ENCODE data around the gene GRIA2.

Gene GRIA2

GRCh38 chr4:157226601-157227000, 6.1 kb downstream of the GRIA2 start:
- Histone ChIP-seq H3K9ac (ENCODE audit: low read length) (no peak overlapping the region), H3F3A (ENCODE audit: insufficient read depth, low read length) (no peaks in the 10 kb centered on the region), H2AFZ (ENCODE audit: low read length) (no peak overlapping the region), H3K36me3 (ENCODE audit: insufficient read depth, low read length) (no peaks in the 10 kb centered on the region), H3K9me3 (ENCODE audit: low read length) (no peaks in the 10 kb centered on the region), H3K4me3 (ENCODE audit: low read depth, low read length, poor library complexity, severe bottlenecking) (no peak overlapping the region), H3K79me2 (ENCODE audit: insufficient read depth, low read length) (no peaks in the 10 kb centered on the region), H3K27me3 (ENCODE audit: insufficient read depth, low read length) (no peaks in the 10 kb centered on the region), H4K20me1 (ENCODE audit: insufficient read depth, low read length) (no peaks in the 10 kb centered on the region), H3K4me2 (ENCODE audit: low read length) (no peak overlapping the region), H3K4me1 (ENCODE audit: insufficient read depth, low read length, severe bottlenecking) (no peaks in the 10 kb centered on the region), H3K9me2 (ENCODE audit: low read depth, low read length) (no peaks in the 10 kb centered on the region), H3K27ac (ENCODE audit: low read depth, low read length, poor library complexity, severe bottlenecking) (no peak overlapping the region)
- TF ChIP-seq EZH2 (IDR thresholded peaks at IDR 0.05; ENCODE audit: borderline replicate concordance, low read length) (no peak), CTCF (IDR thresholded peaks at IDR 0.05; ENCODE audit: low read length) (no peak)

GRCh38 chr4:157231525-157231924, 11.0 kb downstream of the GRIA2 start:
- no peaks in the 10 kb centered on the region for H3F3A ChIP-seq (ENCODE audit: insufficient read depth, low read length)
- no peaks in the 10 kb centered on the region for H3K4me1 ChIP-seq (ENCODE audit: insufficient read depth, low read length, severe bottlenecking)
- no peaks in the 10 kb centered on the region for H3K36me3 ChIP-seq (ENCODE audit: insufficient read depth, low read length)
- no peaks in the 10 kb centered on the region for H3K27me3 ChIP-seq (ENCODE audit: insufficient read depth, low read length)
- H3K9ac ChIP-seq (ENCODE audit: low read length), result no peak overlapping the region
- H3K9me2 ChIP-seq (ENCODE audit: low read depth, low read length), result no peaks in the 10 kb centered on the region
- no peaks in the 10 kb centered on the region for H3K79me2 ChIP-seq (ENCODE audit: insufficient read depth, low read length)
- H2AFZ ChIP-seq (ENCODE audit: low read length), result no peak overlapping the region
- no peaks in the 10 kb centered on the region for H4K20me1 ChIP-seq (ENCODE audit: insufficient read depth, low read length)
- H3K4me3 ChIP-seq (ENCODE audit: low read depth, low read length, poor library complexity, severe bottlenecking), result no peak overlapping the region
- H3K27ac ChIP-seq (ENCODE audit: low read depth, low read length, poor library complexity, severe bottlenecking), result no peak overlapping the region
- TF ChIP-seq EZH2 (IDR thresholded peaks at IDR 0.05; ENCODE audit: borderline replicate concordance, low read length) (no peak), CTCF (IDR thresholded peaks at IDR 0.05; ENCODE audit: low read length) (no peak)
- H3K4me2 ChIP-seq (ENCODE audit: low read length), result no peak overlapping the region
- no peaks in the 10 kb centered on the region for H3K9me3 ChIP-seq (ENCODE audit: low read length)

GRCh38 chr4:157242871-157243270, 22.3 kb downstream of the GRIA2 start:
- Histone ChIP-seq H2AFZ (ENCODE audit: low read length) (no peak overlapping the region), H3K36me3 (ENCODE audit: insufficient read depth, low read length) (no peaks in the 10 kb centered on the region), H3K9me2 (ENCODE audit: low read depth, low read length) (no peaks in the 10 kb centered on the region), H3K4me1 (ENCODE audit: insufficient read depth, low read length, severe bottlenecking) (no peaks in the 10 kb centered on the region), H4K20me1 (ENCODE audit: insufficient read depth, low read length) (no peaks in the 10 kb centered on the region), H3K4me2 (ENCODE audit: low read length) (no peak overlapping the region), H3K9ac (ENCODE audit: low read length) (no peak overlapping the region), H3K9me3 (ENCODE audit: low read length) (no peaks in the 10 kb centered on the region), H3K79me2 (ENCODE audit: insufficient read depth, low read length) (no peaks in the 10 kb centered on the region), H3K4me3 (ENCODE audit: low read depth, low read length, poor library complexity, severe bottlenecking) (no peak overlapping the region), H3K27ac (ENCODE audit: low read depth, low read length, poor library complexity, severe bottlenecking) (no peak overlapping the region), H3F3A (ENCODE audit: insufficient read depth, low read length) (no peaks in the 10 kb centered on the region), H3K27me3 (ENCODE audit: insufficient read depth, low read length) (no peaks in the 10 kb centered on the region)
- TF ChIP-seq CTCF (IDR thresholded peaks at IDR 0.05; ENCODE audit: low read length), result no peak
- TF ChIP-seq EZH2 (IDR thresholded peaks at IDR 0.05; ENCODE audit: borderline replicate concordance, low read length), result no peak

Data from OCI-LY1 (cell line).